HT1080 (cell line): Measurements from ENCODE around the gene MAP4. TPM values are rescaled to one million over a fixed set of nuclear protein-coding genes. Genes with fewer than 3 reads are reported as not detected.

Source experiments
- DNase-seq: peaks from one replicate; pipeline ENCODE4 v3.0.0-alpha.2; 2015; ENCODE audit warnings: low read depth
- total RNA-seq: library from RNA; depleted of rRNA; stranded (reverse); fragments of >200 nt; shearing (Covaris generic); gene quantifications from 2 replicates; pipeline ENCODE4 v1.2.3, GENCODE V29; 2014

The MAP4 gene
- total RNA-seq, 1 experiment from 2014 or later, result 60.0 TPM

DNA sequence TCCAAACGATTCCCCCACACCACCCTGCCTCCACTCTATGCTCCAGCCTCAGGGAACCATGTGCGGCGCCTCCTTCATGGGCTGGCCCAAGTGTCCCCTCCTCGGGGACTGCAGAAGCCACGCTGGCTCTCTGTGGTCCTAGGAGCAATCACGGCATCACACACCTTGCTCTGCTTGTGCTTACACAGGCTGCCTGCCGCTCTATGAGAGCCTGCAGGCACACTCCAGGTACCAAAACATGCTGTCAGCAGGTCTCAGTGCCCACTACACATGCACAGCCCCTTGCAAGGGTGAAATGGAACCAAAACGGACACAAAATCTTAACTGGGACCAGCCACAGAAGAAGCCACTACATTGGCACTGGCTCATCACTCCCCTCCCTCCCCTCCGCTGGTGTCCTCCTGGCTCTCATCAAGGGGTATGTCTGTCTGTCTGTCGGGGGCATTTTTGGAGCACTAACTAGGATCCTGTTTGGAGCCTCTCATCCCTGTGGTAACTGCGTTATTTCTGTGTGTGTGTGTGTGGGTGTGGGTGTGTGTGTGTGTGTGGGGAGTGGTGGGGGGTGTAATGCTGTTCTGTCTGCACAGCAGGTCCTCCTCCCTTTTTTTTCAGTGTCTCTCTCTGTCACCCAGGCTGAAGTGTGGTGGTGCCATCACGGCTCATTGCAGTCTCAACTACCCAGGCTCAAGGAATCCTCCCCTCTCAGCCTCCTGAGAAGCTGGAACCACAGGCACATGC is 152.7 kb downstream of the MAP4 start:
- DNase-seq, result no peak

DNA sequence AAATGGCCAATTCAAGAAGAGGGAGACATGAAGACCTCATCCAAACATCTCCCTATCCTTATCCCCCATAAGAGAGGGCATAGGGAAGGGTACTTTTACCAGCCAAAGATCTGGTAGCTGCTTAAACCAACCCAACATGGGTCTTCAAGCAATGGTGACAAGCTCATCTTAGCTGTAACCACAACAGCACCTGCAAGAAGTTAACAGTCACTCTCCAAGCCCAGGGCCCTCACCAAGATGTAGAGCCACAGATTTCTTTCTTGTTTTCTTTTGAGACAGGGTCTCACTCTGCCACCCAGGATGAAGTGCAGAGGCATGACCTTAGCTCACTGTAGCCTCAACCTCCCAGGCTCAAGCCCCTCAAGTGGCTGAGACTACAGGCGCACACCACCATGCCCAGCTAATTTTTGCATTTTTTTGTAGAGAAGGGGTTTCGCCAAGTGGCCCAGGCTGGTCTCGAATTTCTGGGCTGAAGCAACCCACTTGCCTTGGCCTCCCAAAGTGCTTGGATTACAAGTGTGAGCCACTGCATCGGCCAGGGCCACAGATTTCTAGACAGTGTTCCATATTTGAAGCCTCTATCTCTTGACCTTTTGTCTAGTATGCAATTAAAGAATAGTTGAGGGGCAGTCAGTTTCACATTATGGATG is 156.1 kb downstream of the MAP4 start:
- no peak for DNase-seq

GRCh38 chr3:47857151-47857550 is 159.1 kb downstream of the MAP4 start:
- no peak for DNase-seq

- DNase-seq, result no peak
These were observed 159.5 kb downstream of the MAP4 start for GRCh38 chr3:47856669-47857068.

- DNase-seq, result no peak
These were observed 160.5 kb downstream of the MAP4 start for GRCh38 chr3:47855461-47856383.

- no peak for DNase-seq
These were observed 161.3 kb downstream of the MAP4 start for GRCh38 chr3:47854720-47855455.

GRCh38 chr3:47854267-47854666 is 161.9 kb downstream of the MAP4 start:
- no peak for DNase-seq

GRCh38 chr3:47852604-47853602 is 163.3 kb downstream of the MAP4 start:
- no peak for DNase-seq

- DNase-seq, result no peak
These were observed 164.2 kb downstream of the MAP4 start for GRCh38 chr3:47851888-47852603.

DNA sequence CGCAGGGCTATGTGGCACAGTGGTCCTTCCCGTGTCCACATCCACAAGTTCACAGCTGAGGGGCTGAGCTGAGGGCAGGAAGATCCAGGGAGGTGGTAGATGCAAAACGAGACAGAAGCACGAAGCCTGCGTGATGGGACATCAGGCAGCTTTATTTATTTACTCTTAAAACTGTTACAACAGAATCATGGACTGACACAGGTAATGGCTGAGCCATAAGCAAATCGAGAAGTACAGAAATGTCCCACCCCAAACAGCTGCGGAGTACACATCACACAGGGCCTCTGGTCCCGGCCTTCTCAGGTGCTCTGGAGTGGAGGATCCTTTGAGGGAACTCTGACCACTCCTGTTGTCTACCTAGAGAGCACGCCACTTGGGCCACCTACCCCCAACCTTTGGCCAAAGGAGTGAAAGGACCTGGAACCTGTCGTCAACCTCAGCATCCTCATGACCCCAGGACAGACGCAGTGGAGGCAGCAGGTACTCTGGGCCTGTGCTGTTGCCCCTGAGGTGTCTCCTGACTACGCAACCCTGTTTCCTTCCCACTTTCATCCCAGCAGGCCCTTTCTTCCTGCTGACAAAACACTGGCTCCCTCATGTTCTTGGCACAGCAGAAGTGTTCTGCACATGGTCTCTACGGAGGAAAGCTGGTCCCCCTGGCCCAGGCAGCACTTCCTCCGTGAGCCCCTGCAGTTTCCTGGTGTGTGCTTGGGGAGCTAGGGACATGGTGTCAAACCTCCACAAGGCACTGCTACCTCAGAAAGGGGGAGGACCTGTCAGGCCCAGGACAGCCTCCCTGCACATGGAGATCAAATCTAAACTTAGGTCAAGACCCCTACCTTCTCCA is 165.4 kb downstream of the MAP4 start:
- DNase-seq, result no peak

GRCh38 chr3:47849699-47850563 is 166.3 kb downstream of the MAP4 start:
- DNase-seq, result peak; percentile 32

DNA sequence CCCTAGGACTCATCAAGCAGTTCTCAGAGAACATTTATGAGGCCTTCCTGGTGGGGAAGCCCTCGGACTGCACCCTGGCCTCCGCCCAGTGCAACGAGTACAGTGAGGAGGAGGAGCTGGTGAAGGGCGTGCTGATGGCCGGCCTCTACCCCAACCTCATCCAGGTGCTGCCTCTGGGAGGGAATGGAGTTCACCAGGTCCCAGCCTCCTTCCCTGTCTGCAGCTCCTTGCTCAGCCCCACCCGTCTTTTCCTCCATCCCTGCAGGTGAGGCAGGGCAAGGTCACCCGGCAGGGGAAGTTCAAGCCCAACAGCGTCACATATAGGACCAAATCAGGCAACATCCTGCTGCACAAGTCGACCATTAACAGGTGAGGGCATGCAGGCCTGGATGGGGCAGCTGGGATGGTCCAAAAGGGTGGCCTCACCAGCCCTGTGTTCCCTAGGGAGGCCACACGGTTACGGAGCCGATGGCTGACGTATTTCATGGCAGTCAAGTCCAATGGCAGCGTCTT is 167.0 kb downstream of the MAP4 start:
- DNase-seq, result no peak

DNA sequence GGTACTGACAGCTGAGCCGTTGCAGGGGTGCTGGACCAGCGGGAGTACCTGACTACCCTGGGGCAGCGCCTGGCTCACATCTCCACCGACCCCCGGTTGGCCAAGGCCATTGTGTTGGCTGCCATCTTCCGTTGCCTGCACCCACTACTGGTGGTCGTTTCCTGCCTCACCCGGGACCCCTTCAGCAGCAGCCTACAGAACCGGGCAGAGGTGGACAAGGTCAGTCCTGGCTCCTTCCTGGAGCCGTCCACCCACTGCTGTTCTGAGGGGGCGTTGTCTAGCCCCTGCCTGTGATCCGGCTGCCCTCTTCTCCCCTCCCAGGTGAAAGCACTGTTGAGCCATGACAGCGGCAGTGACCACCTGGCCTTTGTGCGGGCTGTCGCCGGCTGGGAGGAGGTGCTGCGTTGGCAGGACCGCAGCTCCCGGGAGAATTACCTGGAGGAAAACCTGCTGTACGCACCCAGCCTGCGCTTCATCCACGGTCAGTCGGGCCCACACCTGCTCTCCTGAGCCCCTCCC is 167.6 kb downstream of the MAP4 start:
- DNase-seq, result no peak

DNA sequence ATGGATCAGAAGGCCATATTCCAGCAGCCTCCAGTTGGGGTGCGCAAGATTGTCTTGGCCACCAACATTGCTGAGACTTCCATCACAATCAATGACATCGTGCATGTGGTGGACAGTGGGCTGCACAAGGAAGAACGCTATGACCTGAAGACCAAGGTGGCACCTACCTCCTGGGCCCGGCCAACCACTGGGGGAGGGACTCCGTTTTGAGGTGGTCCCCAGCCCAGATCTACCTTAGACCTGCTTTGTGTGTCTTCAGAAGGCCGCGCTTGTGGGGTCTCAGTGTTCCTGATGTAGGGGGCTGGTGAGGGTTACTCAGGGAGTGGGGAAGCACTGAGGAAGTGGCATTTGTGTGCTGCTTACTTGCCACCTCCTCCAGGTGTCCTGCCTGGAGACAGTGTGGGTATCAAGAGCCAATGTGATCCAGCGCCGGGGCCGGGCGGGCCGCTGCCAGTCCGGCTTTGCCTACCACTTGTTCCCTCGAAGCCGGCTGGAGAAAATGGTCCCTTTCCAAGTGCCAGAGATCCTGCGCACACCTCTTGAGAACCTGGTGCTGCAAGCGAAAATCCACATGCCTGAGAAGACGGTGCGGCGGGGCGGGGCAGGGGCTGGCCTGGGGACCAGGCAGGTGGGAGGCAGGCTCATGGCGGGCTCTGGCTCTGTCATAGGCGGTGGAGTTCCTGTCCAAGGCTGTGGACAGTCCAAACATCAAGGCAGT is 168.3 kb downstream of the MAP4 start:
- no peak for DNase-seq

- DNase-seq, result no peak
These were observed 169.0 kb downstream of the MAP4 start for GRCh38 chr3:47847260-47847659.

GRCh38 chr3:47846880-47847248 is 169.4 kb downstream of the MAP4 start:
- no peak for DNase-seq
